Kidney (tissue), 14 donors: ENCODE results near the gene PPFIBP2. TPM values are rescaled to one million over a fixed set of nuclear protein-coding genes. Genes with fewer than 3 reads are reported as not detected.

Experiments used
- DNase-seq, 5 donors: peaks; one replicate each; pipeline ENCODE4 v3.0.0-alpha.2; 2013 to 2020
- FAIRE-seq: peaks from 2 replicates; lab custom pipeline; 2012; peaks lifted over from hg19 to GRCh38; lab: Jason Lieb, UNC
- H3K27ac ChIP-seq, 2 donors: one replicate each; pipeline ENCODE4 v1.7.0; 2013; ENCODE audit warnings: low read depth in 2 of 2, low read length in 2 of 2, inconsistent platforms in 1 of 2
- H3K27me3 ChIP-seq: one replicate; pipeline ENCODE4 v1.7.1; 2013; ENCODE audit warnings: low read length, inconsistent platforms; ENCODE audit not compliant: control insufficient read depth, insufficient read depth
- H3K36me3 ChIP-seq, 3 donors: one replicate each; pipeline versions ENCODE4 v1.7.0 to v1.7.1; 2013; ENCODE audit warnings: low read length in 3 of 3, control low read depth in 1 of 3, inconsistent platforms in 1 of 3; ENCODE audit not compliant: insufficient read depth in 3 of 3, control insufficient read depth in 2 of 3
- H3K4me1 ChIP-seq, 3 donors: one replicate each; pipeline versions ENCODE4 v1.7.0 to v1.7.1; 2013; ENCODE audit warnings: low read length in 3 of 3, inconsistent platforms in 1 of 3, low read depth in 1 of 3; ENCODE audit not compliant: control insufficient read depth in 2 of 3, insufficient read depth in 2 of 3
- H3K4me3 ChIP-seq, 3 donors: one replicate each; pipeline versions ENCODE4 v1.7.0 to v1.8.1; 2013; ENCODE audit warnings: low read length in 3 of 3, control low read depth in 1 of 3, inconsistent platforms in 1 of 3
- H3K9ac ChIP-seq, 3 donors: one replicate each; pipeline versions ENCODE4 v1.7.0 to v1.7.1; 2013; ENCODE audit warnings: low read length in 3 of 3, control low read depth in 1 of 3, inconsistent platforms in 1 of 3
- H3K9me3 ChIP-seq, 3 donors: one replicate each; pipeline versions ENCODE4 v1.7.0 to v1.7.1; 2013; ENCODE audit warnings: low read length in 3 of 3, control low read depth in 1 of 3, inconsistent platforms in 1 of 3; ENCODE audit not compliant: control insufficient read depth in 2 of 3, insufficient read depth in 1 of 3
- CTCF ChIP-seq: IDR thresholded peaks from 3 replicates; pipeline ENCODE4 v1.5.1; 2012; ENCODE audit warnings: mild to moderate bottlenecking, moderate library complexity, borderline replicate concordance; ENCODE audit not compliant: insufficient read depth; ENCODE audit errors: extremely low read depth
- intact Hi-C: fragments of 100-400 bp; cut with DNase I; formaldehyde crosslinking; loops from one replicate; pipeline ENCODE4 v1.11.1; 2022
- polyA plus RNA-seq: library from polyadenylated mRNA; stranded (reverse); fragments of 350-450 nt; fragmentation: Illumina TruSeq; extraction: RNeasy Lipid Tissue Mini Kit (QIAGEN cat#74804); gene quantifications from one replicate; pipeline ENCODE4 v1.2.3, GENCODE V29; 2014; ENCODE audit warnings: low read depth, low replicate concordance; ENCODE audit not compliant: insufficient read depth
- total RNA-seq: library from RNA; stranded (reverse); fragmentation: NEBNext Ultra II Directional; extraction: Animal tissue kit (Norgen Biotek cat#: 25700); gene quantifications from one replicate; pipeline ENCODE4 v1.2.1, GENCODE V29; 2021
- donor health status: control.
- donor health status: control.
- donor health status: control.
- donor health status: control.
- donor health status: control.
- donor health status: DM: yes; HTN: yes; CAD: no.
- donor health status: Normal renal cell carcinoma (clear cell type).

PPFIBP2 gene
- total and polyA plus RNA-seq, 2 donors from 2014 or later: 31.6 to 44.4 TPM

- Histone ChIP-seq H3K36me3 (no peaks in the 10 kb centered on the region), H3K9me3 (no peaks in the 10 kb centered on the region), H3K9ac (no peak overlapping the region), H3K27ac (no peak overlapping the region), H3K4me3 (no peak overlapping the region), H3K4me1 (no peaks in the 10 kb centered on the region), H3K27me3 (no peaks in the 10 kb centered on the region)
- TF ChIP-seq CTCF: no peak
- DNase-seq (peak in 1 of 5 donors; percentile 25), FAIRE-seq (no peak)
- intact Hi-C loops: no loop called here
These were observed 72.6 kb downstream of the PPFIBP2 start for GRCh38 chr11:7586376-7586775.

- Histone ChIP-seq H3K4me1 (no peaks in the 10 kb centered on the region), H3K4me3 (no peak overlapping the region), H3K36me3 (no peaks in the 10 kb centered on the region), H3K9ac (no peak overlapping the region), H3K27ac (no peak overlapping the region), H3K9me3 (no peaks in the 10 kb centered on the region), H3K27me3 (no peaks in the 10 kb centered on the region)
- intact Hi-C loops: no loop called here
- TF ChIP-seq CTCF: no peak
- FAIRE-seq (no peak), DNase-seq (no peak)
These were observed 73.9 kb downstream of the PPFIBP2 start for GRCh38 chr11:7587712-7588111.

- no peak for TF ChIP-seq CTCF
- Histone ChIP-seq H3K36me3 (no peaks in the 10 kb centered on the region), H3K9me3 (no peaks in the 10 kb centered on the region), H3K4me3 (no peak overlapping the region), H3K27ac (no peak overlapping the region), H3K27me3 (no peaks in the 10 kb centered on the region), H3K9ac (no peak overlapping the region), H3K4me1 (no peaks in the 10 kb centered on the region)
- no peak for DNase-seq
- FAIRE-seq: no peak
- intact Hi-C loops: no loop called here
These were observed 76.1 kb downstream of the PPFIBP2 start for GRCh38 chr11:7589861-7590260.

GRCh38 chr11:7590529-7590928, 76.7 kb downstream of the PPFIBP2 start:
- no peak overlapping the region for H3K27ac ChIP-seq
- no peaks in the 10 kb centered on the region for H3K9me3 ChIP-seq
- DNase-seq (no peak), FAIRE-seq (no peak)
- H3K4me1 ChIP-seq: no peaks in the 10 kb centered on the region
- H3K4me3 ChIP-seq: no peak overlapping the region
- no peaks in the 10 kb centered on the region for H3K36me3 ChIP-seq
- intact Hi-C loops: no loop called here
- H3K9ac ChIP-seq: no peak overlapping the region
- no peak for TF ChIP-seq CTCF
- no peaks in the 10 kb centered on the region for H3K27me3 ChIP-seq
